Dendritic cell treated with granulocyte-macrophage colony-stimulating factor and Interleukin-4, amounts not matched to agents 40 ng/mL and 50 ng/mL, for 4 days (primary cell): ENCODE measurements around the gene C13orf46.
"Not testable (repeated sequence)": the region's sequence is repeated elsewhere in the genome, so short reads cannot be mapped to it uniquely, and the experiment has no call there.

Source experiments
- H3K27ac Mint-ChIP-seq: one replicate; pipeline ENCODE4 v1.8.0; 2022; ENCODE audit warnings: mild to moderate bottlenecking, mixed read lengths
- H3K27me3 Mint-ChIP-seq: one replicate; pipeline ENCODE4 v1.8.0; 2022; ENCODE audit warnings: mild to moderate bottlenecking, mixed read lengths
- H3K36me3 Mint-ChIP-seq: one replicate; pipeline ENCODE4 v1.8.0; 2022; ENCODE audit warnings: low read depth, mixed read lengths
- H3K4me1 Mint-ChIP-seq: one replicate; pipeline ENCODE4 v1.8.0; 2022; ENCODE audit warnings: low read depth, mixed read lengths
- H3K4me3 Mint-ChIP-seq: one replicate; pipeline ENCODE4 v1.8.0; 2022; ENCODE audit warnings: mild to moderate bottlenecking, moderate library complexity, mixed read lengths
- H3K9me3 Mint-ChIP-seq: one replicate; pipeline ENCODE4 v1.8.0; 2022; ENCODE audit warnings: mixed read lengths
- intact Hi-C: fragments of 100-400 bp; cut with micrococcal nuclease; formaldehyde crosslinking; loops from one replicate; pipeline ENCODE4 v1.15.0; 2022

Gene C13orf46

DNA sequence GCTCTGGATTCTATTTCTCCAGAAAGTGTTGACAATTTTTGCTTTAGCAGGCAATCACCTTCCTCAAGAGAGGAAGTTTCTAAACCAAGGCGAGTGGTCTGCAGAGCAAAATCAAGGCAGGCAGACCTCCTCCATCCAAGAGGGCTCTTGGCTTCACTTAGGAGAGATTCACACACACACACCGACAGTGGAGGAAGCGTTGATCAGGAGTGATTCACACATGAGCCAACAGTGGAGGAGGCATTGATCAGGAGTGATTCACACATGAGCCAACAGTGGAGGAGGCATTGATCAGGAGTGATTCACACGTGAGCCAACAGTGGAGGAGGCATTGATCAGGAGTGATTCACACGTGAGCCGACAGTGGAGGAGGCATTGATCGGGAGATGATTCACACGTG lies 60.5 kb downstream of the C13orf46 start:
- H3K4me3 Mint-ChIP-seq, H3K4me1 Mint-ChIP-seq, H3K36me3 Mint-ChIP-seq, H3K27ac Mint-ChIP-seq, intact Hi-C loops: not testable (repeated sequence)
- peaks cover 48% of the 10 kb centered on the region for H3K27me3 Mint-ChIP-seq
- peaks cover 50% of the 10 kb centered on the region for H3K9me3 Mint-ChIP-seq

DNA sequence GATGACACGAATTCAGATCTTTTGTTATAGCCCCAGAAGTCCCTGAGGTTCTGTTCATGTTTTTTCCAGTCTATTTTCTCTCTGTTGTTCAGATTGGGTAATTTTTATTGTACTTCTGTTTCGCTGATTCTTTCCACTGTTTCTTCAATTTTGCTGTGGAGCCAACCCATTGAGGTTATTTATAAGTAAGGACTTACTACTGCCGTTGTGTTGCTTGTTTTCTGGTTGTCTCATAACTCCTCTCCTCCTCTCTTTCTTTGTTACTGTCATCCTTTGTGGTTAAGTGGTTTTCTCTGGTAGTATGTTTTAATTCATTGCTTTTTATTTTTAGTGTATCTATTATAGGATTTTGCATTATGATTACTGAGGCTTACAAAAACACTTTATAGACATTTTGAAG lies 61.3 kb downstream of the C13orf46 start:
- H3K27ac Mint-ChIP-seq: no peak overlapping the region
- peaks cover 50% of the 10 kb centered on the region for H3K9me3 Mint-ChIP-seq
- peaks cover 56% of the 10 kb centered on the region for H3K27me3 Mint-ChIP-seq
- H3K4me3 Mint-ChIP-seq: no peak overlapping the region
- peaks cover 10% of the 10 kb centered on the region for H3K4me1 Mint-ChIP-seq
- intact Hi-C loops: no loop called here
- no peaks in the 10 kb centered on the region for H3K36me3 Mint-ChIP-seq

- peaks cover 16% of the 10 kb centered on the region for H3K4me1 Mint-ChIP-seq
- no peak overlapping the region for H3K4me3 Mint-ChIP-seq
- H3K27ac Mint-ChIP-seq: no peak overlapping the region
- H3K36me3 Mint-ChIP-seq: no peaks in the 10 kb centered on the region
- intact Hi-C loops: no loop called here
- H3K27me3 Mint-ChIP-seq: peaks cover 63% of the 10 kb centered on the region
- H3K9me3 Mint-ChIP-seq: peaks cover 21% of the 10 kb centered on the region
These were observed 66.0 kb downstream of the C13orf46 start for GRCh38 chr13:113907635-113908617.

- Mint-ChIP-seq H3K27ac (no peak overlapping the region), H3K27me3 (peaks cover 53% of the 10 kb centered on the region), H3K4me3 (no peak overlapping the region), H3K4me1 (peaks cover 16% of the 10 kb centered on the region), H3K9me3 (peaks cover 7% of the 10 kb centered on the region), H3K36me3 (no peaks in the 10 kb centered on the region)
- intact Hi-C loops: no loop called here
These were observed 67.3 kb downstream of the C13orf46 start for GRCh38 chr13:113906571-113906970.

GRCh38 chr13:113905942-113906341 lies 67.9 kb downstream of the C13orf46 start:
- Mint-ChIP-seq H3K27me3 (peaks cover 50% of the 10 kb centered on the region), H3K4me3 (no peak overlapping the region), H3K4me1 (peaks cover 16% of the 10 kb centered on the region), H3K36me3 (no peaks in the 10 kb centered on the region), H3K9me3 (peaks cover under 1% of the 10 kb centered on the region), H3K27ac (no peak overlapping the region)
- intact Hi-C loops: no loop called here

DNA sequence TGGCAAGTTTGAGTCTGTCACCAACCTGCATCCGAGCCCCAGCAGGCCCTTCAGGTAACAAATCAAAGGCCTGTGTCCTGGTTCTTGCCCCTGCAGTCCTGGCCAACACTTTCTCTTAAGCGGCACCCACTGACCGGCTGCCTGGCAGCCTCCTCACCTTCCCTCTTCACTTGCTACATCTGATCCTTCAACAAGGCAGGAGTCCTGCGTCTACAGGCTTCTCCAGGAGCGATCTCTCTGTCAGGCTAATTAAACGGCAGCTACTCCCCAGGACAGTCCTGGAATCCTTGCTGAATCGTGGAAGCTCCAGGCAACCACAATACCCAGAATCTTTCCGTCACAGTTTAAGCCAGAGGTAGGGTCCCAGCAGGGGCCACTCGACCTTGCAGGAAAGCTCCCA lies 68.9 kb downstream of the C13orf46 start:
- Mint-ChIP-seq H3K36me3 (no peaks in the 10 kb centered on the region), H3K27ac (no peak overlapping the region), H3K4me3 (no peak overlapping the region), H3K27me3 (peaks cover 49% of the 10 kb centered on the region), H3K4me1 (peaks cover 16% of the 10 kb centered on the region), H3K9me3 (no peaks in the 10 kb centered on the region)
- intact Hi-C loops: no loop called here

DNA sequence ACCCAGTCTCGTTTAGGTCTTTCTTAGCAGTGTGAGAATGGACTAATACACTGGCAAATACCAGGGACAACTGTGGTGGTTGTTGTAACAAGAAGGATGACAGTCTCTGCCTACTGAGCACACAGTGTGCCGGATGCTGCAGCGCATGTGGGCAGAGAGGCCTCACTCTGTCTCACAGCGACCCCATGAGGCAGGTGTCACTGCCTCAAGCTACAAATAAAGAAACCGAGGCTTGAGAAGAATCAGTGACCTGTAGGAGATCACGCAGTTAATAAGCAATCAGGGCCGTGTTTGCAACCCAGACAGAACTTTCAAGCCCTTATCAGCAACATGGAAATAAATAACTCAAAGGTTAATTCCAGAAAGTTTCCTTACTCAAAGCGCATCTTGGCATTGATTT lies 69.5 kb downstream of the C13orf46 start:
- H3K9me3 Mint-ChIP-seq: no peaks in the 10 kb centered on the region
- H3K36me3 Mint-ChIP-seq: no peaks in the 10 kb centered on the region
- H3K27me3 Mint-ChIP-seq: peaks cover 45% of the 10 kb centered on the region
- intact Hi-C loops: no loop called here
- no peak overlapping the region for H3K27ac Mint-ChIP-seq
- H3K4me1 Mint-ChIP-seq: peaks cover 16% of the 10 kb centered on the region
- no peak overlapping the region for H3K4me3 Mint-ChIP-seq

DNA sequence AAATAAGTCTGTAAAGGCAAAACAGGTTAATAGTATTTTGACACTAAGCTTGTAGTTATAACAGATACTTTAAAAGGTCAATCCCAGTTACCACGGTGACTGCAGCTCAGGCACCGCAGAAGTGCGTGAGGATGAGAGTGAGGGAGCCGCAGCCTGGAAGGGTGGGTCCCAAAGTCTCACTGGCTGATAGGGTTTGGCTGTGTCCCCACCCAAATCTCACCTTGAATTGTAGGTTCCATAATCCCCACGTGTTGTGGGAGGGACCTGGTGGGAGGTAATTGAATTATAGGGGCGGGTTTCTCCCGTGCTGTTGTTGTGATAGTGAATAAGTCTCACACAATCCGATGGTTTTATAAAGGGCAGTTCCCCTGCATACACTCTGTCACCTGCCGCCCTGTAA lies 70.0 kb downstream of the C13orf46 start:
- no peaks in the 10 kb centered on the region for H3K36me3 Mint-ChIP-seq
- no peak overlapping the region for H3K4me3 Mint-ChIP-seq
- H3K9me3 Mint-ChIP-seq: no peaks in the 10 kb centered on the region
- no peak overlapping the region for H3K27ac Mint-ChIP-seq
- peaks cover 16% of the 10 kb centered on the region for H3K4me1 Mint-ChIP-seq
- intact Hi-C loops: no loop called here
- peaks cover 41% of the 10 kb centered on the region for H3K27me3 Mint-ChIP-seq
